CD4-positive, alpha-beta T cell treated with Interleukin-6 for 4 hours (primary cell): ENCODE data around the gene STPG3.

ENCODE experiments used
- DNase-seq: peaks from one replicate; pipeline ENCODE4 v3.0.0-alpha.2; 2020; ENCODE audit warnings: mixed read lengths

Gene STPG3

DNA sequence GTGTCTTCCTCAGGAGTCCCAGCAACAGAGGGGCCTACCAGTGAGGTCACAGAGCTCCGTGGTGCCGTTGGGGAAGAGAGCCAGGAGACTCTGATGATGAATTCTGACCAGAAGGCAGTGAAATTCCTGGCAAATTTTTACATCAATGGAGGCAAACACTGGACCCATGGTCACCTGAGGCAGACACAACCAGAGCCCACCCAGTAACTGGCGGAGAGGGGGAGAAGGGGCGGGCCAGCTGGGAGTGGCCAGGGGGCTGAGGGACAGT lies at the start of gene STPG3:
Gene STPG3, plus strand, starts transcription at position 93 of the 268 bp plus-strand sequence. Its CDS starts 1 bp downstream, at position 94.
- DNase-seq, result no peak

- DNase-seq, result no peak
These were observed 48.1 kb upstream of the STPG3 start for GRCh38 chr9:137202966-137203365.

GRCh38 chr9:137204731-137205125 lies 46.4 kb upstream of the STPG3 start:
- DNase-seq, result no peak

DNA sequence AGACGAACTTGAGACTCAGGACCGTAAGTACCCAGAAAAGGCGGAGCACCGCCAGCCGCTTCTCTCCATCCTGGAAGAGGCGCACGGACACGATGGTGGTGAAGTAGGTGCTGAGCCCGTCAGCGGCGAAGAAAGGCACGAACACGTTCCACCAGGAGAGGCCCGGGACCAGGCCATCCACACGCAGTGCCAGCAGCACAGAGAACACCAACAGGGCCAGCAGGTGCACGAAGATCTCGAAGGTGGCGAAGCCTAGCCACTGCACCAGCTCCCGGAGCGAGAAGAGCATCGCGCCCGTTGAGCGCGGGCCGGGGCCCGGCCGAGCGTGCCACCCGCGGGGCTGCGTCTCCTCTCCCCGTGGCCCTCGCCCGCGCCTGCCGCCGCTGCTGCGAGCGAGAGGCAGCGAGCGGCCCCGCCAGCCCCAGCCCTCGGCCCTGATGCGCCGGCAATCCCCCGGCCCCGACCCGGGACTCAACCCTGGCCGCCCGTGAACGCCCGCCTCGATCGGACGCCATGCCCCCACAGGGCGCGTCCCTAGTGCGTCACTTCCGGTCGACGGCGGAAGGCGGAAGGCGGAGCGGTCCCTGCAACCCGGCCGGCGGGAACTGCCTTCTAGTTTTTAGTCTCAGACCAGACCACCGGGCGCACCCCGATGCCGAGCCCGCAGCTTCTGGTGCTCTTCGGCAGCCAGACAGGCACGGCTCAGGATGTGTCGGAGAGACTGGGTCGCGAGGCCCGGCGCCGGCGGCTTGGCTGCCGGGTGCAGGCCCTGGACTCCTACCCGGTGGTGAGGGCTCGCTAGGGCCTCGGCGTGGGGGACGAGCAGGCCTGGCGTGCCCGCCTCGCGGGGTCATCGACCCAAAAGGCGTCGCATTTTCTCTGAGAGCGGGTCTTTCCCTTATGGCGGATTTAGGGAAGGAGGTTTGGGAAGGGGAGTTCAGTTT lies 45.7 kb upstream of the STPG3 start, which contains the start of the genes NDOR1 and TMEM203:
Gene NDOR1, plus strand, starts transcription at position 575 of the 944 bp plus-strand sequence. Its CDS starts 78 bp downstream, at position 653.
Gene TMEM203, minus strand, starts transcription at position 523 of the 944 bp plus-strand sequence. Its CDS starts 234 bp downstream, at position 289.
- DNase-seq, result peak; percentile 93

DNA sequence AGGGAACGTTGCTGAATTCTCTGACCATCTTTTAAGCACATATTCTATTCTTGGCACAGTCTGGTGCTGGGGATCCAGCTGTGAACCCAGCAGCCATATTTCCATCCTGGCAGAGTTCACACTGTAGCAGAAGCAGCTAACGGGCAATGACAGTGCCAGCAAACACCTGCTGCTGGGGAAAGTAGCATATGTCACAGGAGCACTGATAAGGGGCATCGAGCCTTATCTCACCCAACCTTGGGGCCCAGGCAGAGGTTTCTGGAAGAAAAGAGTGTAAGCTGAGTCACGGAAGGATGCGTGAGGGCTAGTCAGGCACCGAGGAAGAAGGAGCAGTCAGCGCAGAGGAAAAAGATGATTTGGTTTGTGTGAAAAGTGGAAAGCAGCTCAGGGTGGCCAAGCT lies 44.5 kb upstream of the STPG3 start:
- no peak for DNase-seq

GRCh38 chr9:137211532-137211931 lies 39.6 kb upstream of the STPG3 start:
- no peak for DNase-seq

DNA sequence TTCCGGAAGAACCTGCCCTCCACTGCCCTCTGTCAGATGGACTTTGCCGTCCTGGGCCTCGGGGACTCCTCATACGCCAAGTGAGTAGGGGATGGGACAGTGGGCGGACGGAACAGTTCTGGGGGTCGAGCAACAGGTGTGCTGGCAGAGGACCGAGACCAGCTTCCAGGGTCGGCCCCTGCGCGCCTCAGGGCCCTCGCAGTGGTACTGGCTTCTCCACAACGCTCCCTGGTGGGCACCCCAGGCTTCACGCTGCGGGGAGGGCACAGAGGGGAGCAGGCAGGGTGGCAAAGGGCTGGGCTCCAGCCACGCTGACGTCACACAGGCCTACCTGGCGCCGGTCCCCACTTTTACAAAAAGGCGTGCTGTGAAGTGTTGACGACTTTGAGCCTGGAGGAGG lies 38.6 kb upstream of the STPG3 start:
- no peak for DNase-seq

DNA sequence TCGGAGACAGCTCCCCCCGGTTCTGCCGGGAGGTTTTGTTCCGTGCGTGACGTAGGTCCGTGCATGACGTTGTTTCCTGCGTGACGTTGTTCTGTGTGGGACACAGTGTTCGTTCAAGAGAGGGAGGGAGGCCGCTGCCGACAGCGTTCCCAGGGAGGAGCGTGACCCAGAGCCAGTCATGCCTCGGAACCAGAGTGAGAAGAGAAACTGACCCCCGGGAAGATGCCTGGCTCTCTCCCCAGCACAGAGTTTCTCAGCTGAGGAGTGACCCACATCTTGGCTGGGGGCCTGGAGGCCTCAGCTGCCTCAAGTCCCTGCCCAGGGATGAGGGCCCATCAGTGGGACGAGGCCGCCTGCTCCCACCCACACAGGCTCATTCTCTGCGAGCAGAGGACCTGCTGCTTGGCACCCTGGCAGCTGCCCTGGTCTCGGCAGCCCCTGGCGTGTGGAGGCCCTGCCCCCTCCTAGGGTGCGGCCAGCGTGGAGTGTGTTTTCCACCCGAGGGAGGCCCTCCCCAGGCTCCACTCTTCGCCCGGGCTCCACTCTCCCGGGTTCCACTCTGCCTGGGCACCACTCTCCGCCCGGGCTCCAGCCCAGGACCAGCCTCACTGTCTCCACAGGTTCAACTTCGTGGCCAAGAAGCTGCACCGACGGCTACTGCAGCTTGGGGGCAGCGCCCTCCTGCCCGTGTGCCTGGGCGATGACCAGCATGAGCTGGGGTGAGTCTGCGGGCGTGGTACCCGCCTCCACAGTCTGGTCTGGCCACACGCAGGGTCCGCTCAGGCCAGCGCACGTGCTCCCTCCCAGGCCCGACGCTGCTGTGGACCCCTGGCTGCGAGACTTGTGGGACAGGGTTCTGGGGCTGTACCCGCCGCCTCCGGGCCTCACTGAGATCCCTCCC lies 37.7 kb upstream of the STPG3 start:
- DNase-seq, result no peak

GRCh38 chr9:137214620-137215019 lies 36.5 kb upstream of the STPG3 start:
- DNase-seq, result no peak

- no peak for DNase-seq
These were observed 35.7 kb upstream of the STPG3 start for GRCh38 chr9:137215196-137215986.

GRCh38 chr9:137216188-137216965 lies 34.7 kb upstream of the STPG3 start:
- DNase-seq, result no peak

GRCh38 chr9:137217276-137218211 lies 33.5 kb upstream of the STPG3 start:
- DNase-seq, result peak; percentile 30

DNA sequence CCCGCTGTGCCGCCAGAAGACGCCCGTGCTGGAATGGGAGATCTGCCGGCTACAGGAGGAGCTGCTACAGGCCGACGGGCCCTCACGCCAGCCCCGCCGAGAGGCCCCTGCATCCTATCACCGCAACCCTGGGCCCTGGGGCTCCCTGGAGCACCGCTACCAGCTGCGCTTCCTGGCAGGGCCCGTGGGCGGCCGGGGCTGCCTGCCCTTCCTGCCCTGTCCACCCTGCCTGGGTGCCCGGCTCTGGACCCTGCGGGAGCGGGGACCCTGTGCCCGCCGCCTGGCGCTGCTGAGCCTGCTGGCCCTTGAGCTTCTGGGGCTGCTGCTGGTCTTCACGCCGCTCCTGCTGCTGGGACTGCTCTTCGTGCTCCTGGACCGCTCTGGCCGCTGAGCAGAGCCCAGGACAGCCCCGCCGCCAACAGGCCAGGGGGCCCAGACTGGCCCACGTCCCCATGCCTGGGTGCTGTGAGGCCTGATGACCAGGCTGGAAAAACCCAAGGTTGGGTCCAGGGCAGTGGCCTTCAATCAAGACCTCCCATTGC lies 32.8 kb upstream of the STPG3 start:
- DNase-seq, result no peak

GRCh38 chr9:137218754-137219271 lies 32.3 kb upstream of the STPG3 start:
- DNase-seq, result no peak

GRCh38 chr9:137219757-137220316 lies 31.2 kb upstream of the STPG3 start:
- no peak for DNase-seq

DNA sequence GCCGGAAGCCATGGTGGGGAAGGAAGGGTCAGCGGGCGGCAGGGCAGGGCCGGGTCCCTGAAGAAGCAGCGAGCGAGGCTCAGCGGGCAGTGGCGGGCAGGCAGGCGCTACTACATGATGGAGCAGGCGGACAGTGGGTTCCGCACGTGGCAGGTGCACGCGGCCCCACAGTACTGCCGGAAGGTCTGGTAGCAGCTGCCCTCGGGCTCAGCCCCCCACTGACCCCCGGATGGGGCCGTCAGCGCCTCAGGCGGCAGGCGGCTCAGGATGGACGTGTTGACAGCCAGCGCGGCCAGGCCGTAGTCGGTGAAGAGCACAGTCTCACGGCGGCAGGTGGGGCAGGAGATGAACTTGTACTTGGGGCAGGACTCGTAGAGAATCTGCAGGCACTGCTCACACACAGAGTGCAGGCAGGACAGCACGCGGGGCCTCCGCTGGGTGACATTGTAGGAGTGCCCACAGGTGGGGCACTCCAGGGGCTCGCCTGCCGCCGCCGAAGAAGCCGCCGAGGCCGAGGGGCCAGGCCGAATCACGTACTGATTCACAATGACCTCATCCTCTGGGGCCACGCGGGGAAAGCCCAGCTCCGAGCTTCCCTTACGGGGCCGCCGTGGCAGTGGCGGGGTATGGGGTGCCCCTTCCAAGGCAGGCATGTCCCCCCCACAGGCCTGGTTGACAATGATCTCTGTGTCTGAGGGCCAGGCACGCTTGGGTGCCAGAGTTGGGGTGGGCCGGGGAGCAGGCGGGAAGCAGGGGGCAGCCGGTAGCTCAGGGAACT lies 30.6 kb upstream of the STPG3 start:
- DNase-seq, result no peak

- no peak for DNase-seq
These were observed 30.0 kb upstream of the STPG3 start for GRCh38 chr9:137221095-137221505.

DNA sequence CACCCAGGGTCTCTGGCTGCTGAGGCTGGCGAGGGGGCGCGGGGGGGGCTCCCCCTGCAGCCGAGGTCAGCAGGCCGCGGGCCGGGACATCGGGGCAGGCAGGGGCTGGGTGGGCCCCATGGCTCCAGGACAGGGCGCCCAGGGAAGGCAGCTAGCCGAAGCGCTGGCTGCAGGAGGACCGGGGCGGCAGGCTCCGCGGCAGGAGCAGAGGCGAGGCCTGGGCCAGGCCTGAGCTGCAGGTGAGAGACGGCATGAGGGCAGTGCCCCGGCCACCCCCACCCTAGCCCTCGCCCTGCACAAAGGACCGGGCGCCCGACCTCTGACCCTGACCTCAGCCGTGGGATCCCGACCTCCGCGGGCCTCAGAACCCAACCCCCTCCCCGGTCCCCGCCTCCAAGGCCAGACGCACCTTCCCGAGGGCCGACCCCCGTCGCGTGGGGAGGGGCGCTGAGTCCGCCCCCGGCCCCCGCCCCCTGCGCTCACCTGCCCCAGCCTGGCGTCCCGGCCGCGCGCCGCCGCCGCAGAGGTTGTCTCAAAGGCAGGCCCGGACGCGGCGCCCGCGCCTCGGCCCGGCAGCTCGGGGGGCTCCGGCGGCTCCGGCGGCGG lies 29.5 kb upstream of the STPG3 start:
- DNase-seq, result peak; percentile 39
